Measurements from ENCODE around the gene NPR3.
"Not testable (repeated sequence)": the region's sequence is repeated elsewhere in the genome, so short reads cannot be mapped to it uniquely, and the experiment has no call there.

The NPR3 gene

DNA sequence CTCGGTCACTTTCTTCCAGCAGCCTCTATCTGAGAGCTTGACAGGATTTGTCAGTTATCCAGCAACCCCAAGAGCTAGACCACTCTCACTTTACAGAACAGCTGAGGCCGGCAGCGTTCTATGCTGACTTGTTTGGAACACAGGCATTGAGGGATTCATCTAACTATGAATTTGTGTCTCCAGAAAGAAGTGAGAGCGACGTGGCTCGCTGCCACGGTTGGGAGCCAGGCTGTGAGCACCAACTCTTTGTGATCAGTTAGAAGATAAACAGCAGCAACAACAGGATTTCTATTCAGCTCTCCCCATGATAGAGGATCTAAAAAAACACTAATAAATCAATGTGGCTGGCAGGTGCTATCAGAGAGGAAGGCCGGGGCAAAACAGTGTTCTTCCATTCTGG lies 58.6 kb downstream of the NPR3 start:
- DNase-seq: no peak

GRCh38 chr5:32770444-32770843 lies 59.3 kb downstream of the NPR3 start:
- DNase-seq: no peak

DNA sequence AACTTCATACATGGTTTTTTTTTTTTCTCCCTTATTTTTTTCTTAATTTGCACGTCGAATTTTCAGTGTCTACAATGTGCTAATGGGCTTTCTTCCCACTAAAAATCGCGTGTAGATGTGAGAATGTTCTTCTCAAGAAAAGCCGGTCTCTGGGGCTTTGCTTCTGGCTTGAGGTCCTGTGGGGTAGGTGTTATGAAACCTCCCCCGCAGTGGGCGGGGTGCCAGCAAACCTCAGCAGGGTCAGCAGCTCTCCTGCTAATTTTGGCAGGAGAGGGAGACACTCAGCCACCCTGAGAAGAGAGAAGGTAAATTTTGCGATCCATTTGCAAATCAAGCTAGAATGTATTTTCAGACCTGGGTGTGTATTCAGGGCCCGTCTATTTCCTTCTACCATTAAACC lies 59.9 kb downstream of the NPR3 start:
- peak; percentile 8 for DNase-seq

GRCh38 chr5:32773944-32774343 lies 62.8 kb downstream of the NPR3 start:
- no peak for DNase-seq

DNA sequence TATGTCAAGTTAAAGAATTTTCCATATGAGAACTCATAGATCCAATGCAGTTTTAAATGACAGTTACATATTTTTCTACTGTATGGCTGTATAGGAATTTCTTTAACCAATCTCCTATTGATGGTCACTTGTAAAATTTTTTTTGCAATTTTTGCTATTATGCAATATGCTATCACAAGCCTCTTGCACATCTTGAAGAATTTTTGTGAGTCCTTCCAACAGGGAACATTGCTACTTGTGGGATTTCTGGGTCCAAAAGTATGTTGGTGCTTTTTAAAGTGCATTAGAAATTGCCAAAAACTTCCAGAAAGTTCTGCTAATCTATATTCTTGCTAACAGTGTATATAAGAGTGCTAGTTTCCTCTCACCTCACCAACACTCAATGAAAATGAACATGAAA lies 65.1 kb downstream of the NPR3 start:
- no peak for DNase-seq

GRCh38 chr5:32777222-32777621 lies 66.1 kb downstream of the NPR3 start:
- no peak for DNase-seq

DNA sequence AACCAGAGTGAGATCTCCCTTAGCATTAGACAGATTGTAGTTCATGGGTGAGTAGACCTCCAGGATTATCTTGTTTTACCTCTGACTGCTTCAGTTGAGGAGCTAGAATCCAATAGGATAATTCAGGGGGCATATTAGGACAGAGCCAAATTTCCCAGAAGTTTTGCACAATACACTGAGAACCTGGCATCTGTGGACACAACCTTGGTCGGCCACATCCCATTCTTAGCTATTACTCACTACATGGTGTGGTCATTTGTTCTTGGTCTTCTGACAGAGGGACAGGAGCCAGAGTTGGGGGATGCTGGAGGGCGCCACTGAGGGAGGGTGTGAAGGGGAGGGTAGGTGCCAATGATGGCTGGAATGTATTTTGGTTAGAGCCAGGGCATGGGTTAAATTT lies 66.6 kb downstream of the NPR3 start:
- DNase-seq: no peak

GRCh38 chr5:32778403-32778802 lies 67.3 kb downstream of the NPR3 start:
- no peak for DNase-seq

DNA sequence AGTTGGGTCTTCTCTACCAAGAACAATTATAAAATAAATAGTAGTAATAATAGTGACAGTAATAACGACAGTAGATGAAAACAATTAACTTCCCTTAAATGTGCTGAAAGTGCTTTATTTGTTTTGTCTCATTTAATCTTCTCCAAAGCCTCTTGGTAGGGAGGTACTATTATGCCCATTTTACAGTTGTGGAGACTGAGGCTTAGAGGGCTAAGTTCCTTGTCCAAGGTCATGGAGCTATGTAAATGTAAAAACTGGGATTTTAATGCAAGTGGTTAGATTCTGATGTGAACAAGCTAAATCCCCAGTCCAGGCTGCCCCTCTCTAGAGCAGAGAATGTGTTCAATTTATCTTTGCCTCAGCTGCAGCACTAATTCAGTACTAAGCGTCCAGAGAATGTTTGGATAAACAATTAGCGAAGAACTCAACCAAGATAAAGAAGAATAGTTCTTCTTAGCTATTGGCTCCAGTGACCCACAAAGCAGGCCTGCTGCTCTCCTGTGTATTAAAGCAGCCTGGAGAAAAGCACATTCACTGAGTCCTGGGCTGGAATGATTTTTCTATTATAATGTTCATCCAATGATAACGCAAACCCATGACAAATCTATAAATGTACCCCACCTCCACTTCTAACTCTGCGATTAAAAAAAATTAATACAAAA lies 68.8 kb downstream of the NPR3 start:
- no peak for DNase-seq

DNA sequence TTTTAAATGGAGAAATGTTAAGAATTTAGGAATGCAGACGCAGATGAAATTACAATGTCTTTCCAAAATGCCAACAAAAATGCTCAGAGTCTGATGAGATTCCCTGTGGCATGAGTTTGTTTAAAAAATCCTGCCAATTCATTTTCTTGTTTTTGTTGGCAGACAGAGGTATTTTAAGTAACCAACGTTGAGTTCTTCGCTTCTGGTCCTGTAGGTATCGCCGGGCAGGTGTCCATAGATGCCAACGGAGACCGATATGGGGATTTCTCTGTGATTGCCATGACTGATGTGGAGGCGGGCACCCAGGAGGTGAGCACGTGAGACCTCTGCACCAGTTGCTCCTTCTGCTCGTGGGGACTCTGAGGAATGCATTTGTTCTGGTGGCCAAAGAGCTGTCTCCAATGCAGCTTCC lies 69.4 kb downstream of the NPR3 start:
- DNase-seq: no peak

- DNase-seq: no peak
These were observed 72.5 kb downstream of the NPR3 start for GRCh38 chr5:32783661-32784060.

DNA sequence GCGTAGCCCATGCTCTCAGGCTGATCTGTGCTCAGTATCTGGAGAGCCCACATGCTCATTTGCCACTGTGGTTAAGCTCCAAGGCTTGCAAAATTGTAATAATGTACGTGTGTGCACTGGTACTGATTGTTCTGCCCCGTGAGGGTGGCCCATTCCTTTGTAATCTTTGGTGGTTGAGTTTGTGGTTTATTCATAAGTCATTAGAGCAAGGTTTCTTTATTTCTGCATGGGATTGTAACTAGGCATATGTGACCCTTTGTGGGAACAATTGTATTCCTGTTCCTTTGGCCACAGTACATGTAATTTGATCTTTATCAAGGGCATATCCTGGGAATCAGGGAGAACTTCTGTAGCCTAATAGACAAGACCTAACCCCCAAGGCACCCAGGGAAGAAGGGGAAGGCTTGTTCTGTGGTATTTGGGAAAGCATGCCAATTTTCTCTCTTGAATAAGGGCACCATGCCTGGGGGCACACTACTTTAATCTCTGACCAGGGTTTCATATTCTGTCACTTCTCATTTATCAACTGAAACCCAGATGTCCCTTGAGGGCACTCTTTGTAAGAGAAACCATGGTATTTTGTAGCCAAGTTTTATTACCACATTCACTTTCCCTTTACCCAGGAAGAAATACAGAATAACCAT lies 74.6 kb downstream of the NPR3 start:
- DNase-seq: no peak

- DNase-seq: no peak
These were observed 75.2 kb downstream of the NPR3 start for GRCh38 chr5:32786311-32786710.

DNA sequence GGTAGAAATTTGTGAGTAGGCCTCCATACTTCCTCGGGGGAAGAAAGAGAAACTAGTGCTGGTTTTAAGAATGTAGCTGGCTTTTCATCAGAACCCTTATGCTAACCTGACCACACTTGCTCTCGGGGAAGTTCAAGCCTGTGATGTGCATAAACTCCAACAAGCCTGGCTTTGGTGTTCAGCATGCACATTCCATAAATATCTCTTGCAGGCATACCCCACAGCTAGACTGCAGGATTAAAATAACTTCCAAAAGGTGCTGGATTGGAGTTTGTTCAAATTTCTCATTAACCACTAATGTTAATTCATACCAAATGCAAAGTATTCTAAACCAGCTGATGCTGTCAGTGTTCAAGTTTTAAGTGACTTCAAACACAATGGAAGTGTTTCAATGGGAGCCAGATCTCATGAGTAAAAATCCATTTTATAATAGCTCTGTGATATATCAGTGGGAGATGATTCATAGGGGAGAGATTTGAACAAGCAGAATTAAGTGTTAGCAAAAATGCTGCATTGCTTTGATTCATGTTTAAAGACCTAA lies 79.4 kb downstream of the NPR3 start:
- no peak for DNase-seq

DNA sequence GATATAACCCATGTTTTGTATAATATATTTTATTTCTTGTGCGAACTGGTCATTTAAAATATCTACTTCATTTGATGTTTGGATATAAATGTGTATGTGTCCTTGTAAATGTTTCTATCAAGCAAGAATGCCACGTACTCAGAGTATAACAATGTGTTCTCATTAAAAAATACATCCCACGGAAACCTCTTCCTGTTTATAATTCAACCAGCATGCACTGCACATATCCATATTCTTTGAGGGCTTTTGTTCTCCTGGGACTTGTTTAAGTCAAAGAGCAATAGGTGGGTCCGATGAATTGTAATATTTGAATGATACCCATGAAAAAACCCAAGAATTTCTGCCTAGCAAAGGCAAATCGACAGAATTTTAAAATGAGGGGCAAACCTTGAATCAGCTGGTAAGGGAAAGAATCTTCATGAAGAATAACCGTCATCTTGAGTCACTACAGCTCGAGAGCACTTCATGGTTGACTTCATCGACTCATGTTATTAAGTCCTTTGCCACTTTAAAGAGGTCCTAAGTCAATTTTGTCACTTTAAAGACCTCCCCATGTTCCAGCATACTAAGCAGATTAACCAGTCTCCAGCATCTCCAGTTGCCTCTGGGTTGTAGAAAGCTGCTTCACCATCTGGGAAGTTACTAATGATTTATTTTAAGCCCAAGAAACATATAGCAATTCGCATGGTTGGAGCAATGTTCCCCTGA lies 80.6 kb downstream of the NPR3 start:
- no peak for DNase-seq

DNA sequence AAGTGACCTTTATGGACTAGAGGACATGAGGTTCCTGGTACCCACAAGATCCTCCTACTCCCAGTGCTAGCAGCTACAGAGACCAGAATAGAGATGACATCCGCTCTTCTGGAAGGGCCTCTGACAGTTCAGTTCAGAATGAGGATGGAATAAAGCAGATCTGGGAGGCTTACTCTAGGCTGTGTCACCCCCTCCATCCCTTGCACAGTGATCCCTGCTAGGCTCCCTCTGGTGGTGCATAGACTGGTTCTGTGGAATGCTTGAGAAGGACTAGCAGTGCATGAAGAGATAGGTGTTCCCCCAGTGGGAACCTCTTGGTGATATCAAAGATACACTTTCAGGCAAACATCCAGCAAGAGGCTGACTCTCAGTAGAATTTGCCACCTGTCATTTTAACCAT lies 83.0 kb downstream of the NPR3 start:
- no peak for DNase-seq

- DNase-seq: no peak
These were observed 91.6 kb downstream of the NPR3 start for GRCh38 chr5:32802764-32803163.

GRCh38 chr5:32803656-32804055 lies 92.5 kb downstream of the NPR3 start:
- DNase-seq: no peak

DNA sequence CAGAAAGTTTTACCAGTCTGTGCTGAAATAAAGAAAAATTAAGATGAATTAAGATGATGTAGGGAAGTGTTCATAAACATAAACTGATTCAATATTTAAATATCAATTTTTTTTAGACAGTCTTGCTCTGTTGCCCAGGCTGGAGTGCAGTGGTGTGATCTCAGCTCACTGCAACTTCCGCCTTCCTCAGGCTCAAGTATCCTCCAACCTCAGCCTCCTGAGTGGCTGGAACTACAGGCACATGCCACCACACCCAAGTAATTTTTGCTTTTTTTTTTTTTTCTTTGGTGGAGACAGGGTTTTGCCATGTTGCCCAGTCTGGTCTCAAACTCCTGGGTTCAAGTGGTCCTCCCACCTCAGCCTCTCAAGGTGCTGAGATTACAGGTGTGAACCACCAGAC lies 94.3 kb downstream of the NPR3 start:
- DNase-seq: not testable (repeated sequence)

DNA sequence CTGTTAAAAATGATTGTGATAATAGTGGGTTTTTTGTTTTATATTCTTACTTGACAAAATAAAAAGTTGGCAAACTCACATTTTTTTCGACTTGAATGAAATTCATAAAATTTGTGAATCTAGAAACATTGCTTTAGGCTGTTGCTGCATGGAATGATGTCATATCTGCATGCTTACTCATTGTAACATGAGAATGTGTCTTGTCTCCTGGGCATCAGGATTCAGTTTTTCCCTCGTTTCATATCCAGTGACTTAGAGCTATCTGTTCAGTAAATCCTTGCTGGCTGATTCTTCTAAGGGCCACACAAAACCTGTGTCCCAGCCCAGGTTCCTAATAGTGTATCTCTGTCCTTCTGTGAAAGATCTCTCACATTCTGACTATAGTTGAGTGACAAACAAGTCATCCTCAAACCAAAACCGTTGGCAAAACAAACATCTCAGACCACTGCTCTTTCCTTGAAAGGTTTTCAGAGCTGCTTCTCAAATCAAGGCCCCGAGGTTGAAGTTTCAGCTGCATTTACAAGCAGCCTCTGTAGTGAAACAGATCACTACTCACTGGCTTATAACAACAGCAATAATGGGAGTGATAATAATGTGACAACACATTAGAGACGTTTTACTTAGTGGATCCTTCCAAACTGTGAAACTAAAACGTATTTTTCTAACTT lies 95.0 kb downstream of the NPR3 start:
- no peak for DNase-seq

GRCh38 chr5:32808783-32809182 lies 97.7 kb downstream of the NPR3 start:
- DNase-seq: no peak

GRCh38 chr5:32810804-32811203 lies 99.7 kb downstream of the NPR3 start:
- no peak for DNase-seq

GRCh38 chr5:32812399-32812798 lies 101.3 kb downstream of the NPR3 start:
- DNase-seq: no peak

GRCh38 chr5:32814141-32814540 lies 103.0 kb downstream of the NPR3 start:
- DNase-seq: no peak
